Measurements from ENCODE around the gene CTNS.

Gene CTNS

DNA sequence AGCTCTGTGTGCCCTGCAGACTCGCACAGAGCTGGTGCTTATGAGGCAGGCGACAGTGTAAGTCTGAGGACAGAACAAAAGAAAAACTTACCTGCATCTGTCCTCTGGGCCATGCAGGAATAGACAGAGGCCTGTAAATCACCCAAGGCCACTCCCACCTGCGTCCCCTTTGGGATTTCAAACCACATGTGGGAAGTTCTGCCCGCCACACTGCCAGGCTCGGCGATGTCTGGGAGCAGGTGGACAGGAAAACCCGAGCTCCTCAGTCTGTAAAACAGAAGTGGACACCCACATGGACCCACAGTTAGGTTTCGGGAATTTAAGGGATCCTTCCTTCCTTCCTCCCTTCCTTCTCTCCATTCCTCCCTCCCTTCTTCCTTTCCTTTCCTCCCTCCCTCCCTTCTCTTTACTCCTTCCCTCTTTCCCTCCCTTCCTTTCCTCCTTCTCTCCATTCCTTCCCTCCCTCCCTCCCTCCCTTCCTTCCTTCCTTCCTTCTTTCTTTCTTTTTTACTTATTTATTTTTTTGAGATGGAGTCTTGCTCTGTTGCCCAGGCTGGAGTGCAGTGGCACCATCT, 15.3 kb upstream of the CTNS start:
- H3K4me3 ChIP-seq (ENCODE audit: control insufficient read depth, low read depth, low read length): no peak overlapping the region
- TF ChIP-seq, protein P1, sequence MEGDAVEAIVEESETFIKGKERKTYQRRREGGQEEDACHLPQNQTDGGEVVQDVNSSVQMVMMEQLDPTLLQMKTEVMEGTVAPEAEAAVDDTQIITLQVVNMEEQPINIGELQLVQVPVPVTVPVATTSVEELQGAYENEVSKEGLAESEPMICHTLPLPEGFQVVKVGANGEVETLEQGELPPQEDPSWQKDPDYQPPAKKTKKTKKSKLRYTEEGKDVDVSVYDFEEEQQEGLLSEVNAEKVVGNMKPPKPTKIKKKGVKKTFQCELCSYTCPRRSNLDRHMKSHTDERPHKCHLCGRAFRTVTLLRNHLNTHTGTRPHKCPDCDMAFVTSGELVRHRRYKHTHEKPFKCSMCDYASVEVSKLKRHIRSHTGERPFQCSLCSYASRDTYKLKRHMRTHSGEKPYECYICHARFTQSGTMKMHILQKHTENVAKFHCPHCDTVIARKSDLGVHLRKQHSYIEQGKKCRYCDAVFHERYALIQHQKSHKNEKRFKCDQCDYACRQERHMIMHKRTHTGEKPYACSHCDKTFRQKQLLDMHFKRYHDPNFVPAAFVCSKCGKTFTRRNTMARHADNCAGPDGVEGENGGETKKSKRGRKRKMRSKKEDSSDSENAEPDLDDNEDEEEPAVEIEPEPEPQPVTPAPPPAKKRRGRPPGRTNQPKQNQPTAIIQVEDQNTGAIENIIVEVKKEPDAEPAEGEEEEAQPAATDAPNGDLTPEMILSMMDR (IDR thresholded peaks at IDR 0.05; ENCODE audit: control insufficient read depth, insufficient read depth, low read depth, low read length, missing control alignments): no peak

DNA sequence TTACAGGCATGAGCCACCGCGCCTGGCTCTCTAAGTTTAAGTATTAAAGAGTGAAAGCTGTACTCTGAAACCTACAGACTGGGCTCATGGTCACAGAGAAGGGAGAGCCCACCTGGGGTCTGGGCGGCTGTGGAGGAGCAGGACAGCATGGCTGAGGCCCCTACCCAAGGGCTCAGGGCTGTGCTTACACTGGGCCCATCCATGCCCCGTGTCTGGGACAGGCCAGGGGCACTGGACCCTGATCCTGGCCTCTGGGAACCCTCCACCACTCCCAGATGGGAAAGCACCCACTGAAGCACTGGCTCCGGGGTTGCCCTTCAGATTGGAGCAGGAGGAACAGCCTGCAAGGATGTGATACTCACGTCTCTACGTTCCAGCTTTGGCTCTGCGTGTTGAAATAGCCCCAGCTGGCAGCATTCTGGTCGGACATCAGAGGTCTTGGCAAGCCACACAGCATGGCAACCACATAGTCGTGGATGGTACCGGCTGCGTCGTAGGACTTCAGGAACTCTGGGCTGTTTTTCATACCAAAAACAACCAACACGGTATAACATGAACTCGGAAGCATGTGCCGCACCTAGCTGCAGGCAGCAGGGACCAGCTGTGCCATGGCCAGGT, 13.5 kb upstream of the CTNS start:
- DNase-seq (ENCODE audit: low read depth): no peak
- no peak overlapping the region for H3K4me3 ChIP-seq (ENCODE audit: control insufficient read depth, low read depth, low read length)
- TF ChIP-seq, protein P1 (IDR thresholded peaks at IDR 0.05; ENCODE audit: control insufficient read depth, insufficient read depth, low read depth, low read length, missing control alignments): no peak

More for the DNA sequence above, 15.3 kb upstream of the CTNS start:
- DNase-seq (ENCODE audit: low read depth): no peak

DNA sequence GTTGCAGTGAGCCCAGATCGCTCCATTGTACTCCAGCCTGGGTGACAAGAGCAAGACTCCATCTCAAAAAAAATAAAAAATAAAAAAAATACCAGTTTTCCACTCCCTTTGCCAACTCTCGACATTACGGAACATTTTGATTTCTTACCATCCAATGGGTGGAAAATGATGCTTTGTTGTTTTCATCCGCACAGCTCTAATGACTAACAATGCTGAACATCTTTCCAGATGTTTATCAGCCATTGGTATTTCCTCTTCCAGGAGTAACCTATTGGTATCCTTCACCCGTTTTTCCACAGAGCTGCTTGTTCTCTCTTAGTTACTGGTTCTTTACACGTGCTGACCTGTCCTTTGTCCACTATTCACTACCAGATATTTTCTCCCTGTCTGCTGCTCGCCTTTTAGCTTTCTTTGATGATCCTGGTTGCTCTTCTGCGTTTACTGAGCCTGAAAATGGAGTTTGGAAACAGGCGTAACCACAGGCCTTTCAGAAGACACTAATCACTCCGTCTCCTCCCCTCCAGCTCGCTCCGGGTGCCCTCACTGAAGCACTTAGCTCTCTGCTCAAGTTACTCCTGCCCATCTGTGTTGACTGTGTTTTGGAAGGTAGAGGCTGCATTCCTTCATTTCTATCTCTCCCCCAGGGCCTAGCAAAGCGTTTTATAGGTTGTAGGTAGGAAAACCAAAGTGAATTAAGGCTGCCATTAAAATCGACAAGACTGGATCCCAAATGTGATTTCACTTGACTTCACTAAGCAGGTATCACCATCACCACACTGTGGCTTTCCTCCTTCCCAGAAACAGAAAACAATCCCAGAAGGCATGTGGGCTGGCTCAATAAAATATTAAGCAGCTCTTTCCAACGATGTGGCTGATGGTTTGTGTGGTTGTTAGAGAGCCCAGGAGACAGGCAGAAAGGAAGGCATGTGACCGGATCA, 9.5 kb upstream of the CTNS start:
- TF ChIP-seq, protein P1 (IDR thresholded peaks at IDR 0.05; ENCODE audit: control insufficient read depth, insufficient read depth, low read depth, low read length, missing control alignments): no peak
- no peak for DNase-seq (ENCODE audit: low read depth)
- H3K4me3 ChIP-seq (ENCODE audit: control insufficient read depth, low read depth, low read length): no peak overlapping the region

DNA sequence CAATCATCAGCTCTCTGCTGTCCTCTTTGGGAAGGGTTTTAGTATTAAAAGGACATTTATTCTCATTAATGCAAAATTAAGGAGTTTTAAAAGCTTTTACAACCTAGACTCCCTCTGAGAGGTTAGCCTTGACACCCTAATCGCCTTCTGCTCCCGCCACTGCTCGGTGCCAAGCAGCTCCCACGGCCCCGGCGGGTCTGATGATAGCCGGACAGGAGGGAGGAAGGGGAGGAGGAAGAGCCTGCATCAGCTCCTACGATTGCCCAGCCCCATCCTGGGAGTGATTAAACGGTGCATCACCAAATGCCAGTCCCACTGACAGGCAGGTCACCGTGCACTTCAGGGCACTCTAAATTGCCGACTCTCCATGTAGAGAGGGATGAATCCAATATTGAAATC, 8.8 kb upstream of the CTNS start:
- TF ChIP-seq, protein P1 (IDR thresholded peaks at IDR 0.05; ENCODE audit: control insufficient read depth, insufficient read depth, low read depth, low read length, missing control alignments): no peak
- no peak for DNase-seq (ENCODE audit: low read depth)
- H3K4me3 ChIP-seq (ENCODE audit: control insufficient read depth, low read depth, low read length): no peak overlapping the region

DNA sequence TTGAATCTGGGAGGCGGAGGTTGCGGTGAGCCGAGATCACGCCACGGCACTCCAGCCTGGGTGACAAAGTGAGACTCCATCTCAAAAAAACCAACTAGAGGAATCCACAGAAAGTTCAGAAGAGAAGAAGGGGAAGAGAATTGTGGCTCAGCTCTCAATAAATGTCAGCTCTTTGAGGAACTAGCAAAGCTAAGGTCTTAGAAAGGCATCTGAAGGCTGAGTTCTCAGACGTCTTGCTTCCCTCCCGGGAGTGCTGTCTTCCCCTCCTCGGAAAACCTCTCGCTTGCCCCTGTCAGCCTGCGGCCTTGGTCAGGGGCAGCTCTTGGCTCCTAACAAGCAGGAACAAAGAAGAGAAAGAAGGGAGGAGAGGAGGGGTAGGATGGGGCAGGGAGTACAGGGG, 5.8 kb upstream of the CTNS start:
- no peak overlapping the region for H3K4me3 ChIP-seq (ENCODE audit: control insufficient read depth, low read depth, low read length)
- DNase-seq (ENCODE audit: low read depth): no peak
- TF ChIP-seq, protein P1 (IDR thresholded peaks at IDR 0.05; ENCODE audit: control insufficient read depth, insufficient read depth, low read depth, low read length, missing control alignments): no peak

DNA sequence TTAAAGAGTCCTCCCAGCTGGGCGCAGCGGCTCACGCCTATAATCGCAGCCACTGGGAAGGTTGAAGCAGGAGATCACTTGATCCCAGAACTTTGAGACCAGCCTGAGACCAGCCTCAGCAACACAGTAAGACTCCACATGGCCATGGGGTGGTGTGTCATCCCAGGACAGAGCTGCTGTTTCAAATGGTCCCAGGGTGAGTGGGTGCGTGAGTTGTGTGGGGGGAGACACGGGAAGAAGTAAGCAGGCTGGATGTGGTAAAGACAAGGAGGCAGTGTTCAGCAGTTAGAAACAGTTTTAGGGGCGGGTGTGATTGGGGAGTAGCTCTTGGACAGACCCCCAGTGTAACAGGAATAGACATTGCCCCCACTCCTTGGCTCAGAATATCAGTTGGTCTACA, 4.3 kb upstream of the CTNS start:
- DNase-seq (ENCODE audit: low read depth): no peak
- no peak overlapping the region for H3K4me3 ChIP-seq (ENCODE audit: control insufficient read depth, low read depth, low read length)
- TF ChIP-seq, protein P1 (IDR thresholded peaks at IDR 0.05; ENCODE audit: control insufficient read depth, insufficient read depth, low read depth, low read length, missing control alignments): no peak
